Uterus (tissue), 4 donors: ENCODE data around the gene SLC44A4. TPM values are rescaled to one million over a fixed set of nuclear protein-coding genes. Genes with fewer than 3 reads are reported as not detected.

Source experiments
- DNase-seq, 2 donors: peaks; one replicate each; pipeline ENCODE4 v3.0.0-alpha.2; 2019 to 2020
- H3K27ac ChIP-seq, 2 donors: fragments of 200-600 bp; sonication (generic); 1 replicate in 1 of 2; 2 replicates in 1 of 2; pipeline ENCODE4 v1.5.1; 2016 to 2018
- H3K27me3 ChIP-seq, 2 donors: fragments of 200-600 bp; sonication (generic); one replicate each; pipeline ENCODE4 v1.5.1; 2018 to 2019; ENCODE audit warnings: control low read depth in 1 of 2
- H3K36me3 ChIP-seq, 2 donors: fragments of 200-600 bp; sonication (generic); one replicate each; pipeline ENCODE4 v1.5.1; 2019; ENCODE audit warnings: control low read depth in 1 of 2
- H3K4me1 ChIP-seq, 2 donors: fragments of 200-600 bp; sonication (generic); one replicate each; pipeline ENCODE4 v1.5.1; 2018 to 2019; ENCODE audit warnings: control low read depth in 1 of 2
- H3K4me3 ChIP-seq, 2 donors: fragments of 200-600 bp; sonication (generic); 1 replicate in 1 of 2; 2 replicates in 1 of 2; pipeline ENCODE4 v1.5.1; 2018 to 2019; ENCODE audit warnings: mild to moderate bottlenecking in 1 of 2
- H3K9me3 ChIP-seq, 2 donors: fragments of 200-600 bp; sonication (generic); one replicate each; pipeline ENCODE4 v1.5.1; 2019; ENCODE audit warnings: control low read depth in 1 of 2
- CTCF ChIP-seq, 4 experiments: fragments of 200-600 bp in 2 of 4; fragments of 450-650 bp in 2 of 4; sonication (generic) in 2 of 4; IDR thresholded peaks; one replicate each; pipeline ENCODE4 v1.5.1; 2016 to 2019; ENCODE audit warnings: antibody characterized with exemption in 4 of 4, mild to moderate bottlenecking in 2 of 4, moderate library complexity in 1 of 4
- POLR2A ChIP-seq, 2 donors: fragments of 450-650 bp; IDR thresholded peaks; one replicate each; pipeline ENCODE4 v1.6.1; 2016; ENCODE audit warnings: antibody characterized with exemption in 2 of 2, mild to moderate bottlenecking in 1 of 2, moderate library complexity in 1 of 2
- intact Hi-C: fragments of 100-400 bp; cut with DNase I; formaldehyde crosslinking; loops from one replicate; pipeline ENCODE4 v1.15.1; 2023; ENCODE audit warnings: low total_unique reads
- total RNA-seq, 4 donors: library from RNA; depleted of rRNA in 3 of 4; stranded (reverse); fragments of >200 nt in 3 of 4; gene quantifications; one replicate each; pipeline versions ENCODE4 v1.1.0 to v1.2.4, GENCODE V29; 2014 to 2023
- donor health status: DM: yes; HTN: yes; CAD: no.

Gene SLC44A4
- total RNA-seq, 4 donors from 2014 or later = 5.0 to 46.1 (median 5.8) TPM

- TF ChIP-seq CTCF (IDR thresholded peaks at IDR 0.05) (no peak), POLR2A (IDR thresholded peaks at IDR 0.05) (no peak)
- no peaks in the 10 kb centered on the region for H3K9me3 ChIP-seq
- peaks cover 0 to 13% of the 10 kb centered on the region in 2 donors for H3K4me1 ChIP-seq
- H3K27ac ChIP-seq = peak overlapping the region; percentile 91 to 96
- intact Hi-C loops = no loop called here
- no peaks in the 10 kb centered on the region for H3K27me3 ChIP-seq
- H3K36me3 ChIP-seq = no peaks in the 10 kb centered on the region
- peak overlapping the region; percentile 39 to 64 for H3K4me3 ChIP-seq
- peak in 1 of 2 donors; percentile 39 for DNase-seq
These were observed 22.2 kb upstream of the SLC44A4 start for GRCh38 chr6:31900917-31901414.

- Histone ChIP-seq H3K36me3 (no peaks in the 10 kb centered on the region), H3K27ac (no peak overlapping the region), H3K27me3 (no peaks in the 10 kb centered on the region), H3K9me3 (no peaks in the 10 kb centered on the region), H3K4me3 (no peak overlapping the region), H3K4me1 (peaks cover 0 to 13% of the 10 kb centered on the region in 2 donors)
- intact Hi-C loops = no loop called here
- TF ChIP-seq CTCF (IDR thresholded peaks at IDR 0.05) (no peak), POLR2A (IDR thresholded peaks at IDR 0.05) (no peak)
- DNase-seq = peak in 1 of 2 donors; percentile 31
These were observed 21.3 kb upstream of the SLC44A4 start for GRCh38 chr6:31899882-31900722.

DNA sequence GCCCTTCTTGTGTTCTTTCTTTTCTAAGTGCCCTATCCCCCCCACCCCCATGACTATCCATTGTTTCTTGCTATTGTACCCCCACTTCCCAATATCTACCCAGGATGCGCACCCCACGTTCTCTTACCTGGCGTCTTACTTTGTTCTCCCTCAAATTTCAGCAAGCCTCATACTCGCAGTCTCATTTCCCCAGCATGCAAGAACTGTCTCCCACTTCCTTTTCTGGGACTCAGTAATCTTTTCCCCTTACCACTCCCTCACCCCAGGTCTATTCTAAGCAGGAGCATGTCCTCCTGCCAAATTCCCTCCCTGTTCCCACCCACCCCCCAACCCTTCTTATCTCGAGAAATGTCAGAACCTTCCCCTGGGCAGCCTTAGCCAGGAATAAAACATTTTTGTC, 20.4 kb upstream of the SLC44A4 start:
- Histone ChIP-seq H3K27me3 (no peaks in the 10 kb centered on the region), H3K27ac (peak overlapping the region in 1 of 2 donors; percentile 97), H3K4me1 (peaks cover 0 to 13% of the 10 kb centered on the region in 2 donors), H3K36me3 (no peaks in the 10 kb centered on the region), H3K4me3 (no peak overlapping the region), H3K9me3 (no peaks in the 10 kb centered on the region)
- TF ChIP-seq CTCF (IDR thresholded peaks at IDR 0.05) = no peak
- TF ChIP-seq POLR2A (IDR thresholded peaks at IDR 0.05) = no peak
- no peak for DNase-seq
- intact Hi-C loops = no loop called here

DNA sequence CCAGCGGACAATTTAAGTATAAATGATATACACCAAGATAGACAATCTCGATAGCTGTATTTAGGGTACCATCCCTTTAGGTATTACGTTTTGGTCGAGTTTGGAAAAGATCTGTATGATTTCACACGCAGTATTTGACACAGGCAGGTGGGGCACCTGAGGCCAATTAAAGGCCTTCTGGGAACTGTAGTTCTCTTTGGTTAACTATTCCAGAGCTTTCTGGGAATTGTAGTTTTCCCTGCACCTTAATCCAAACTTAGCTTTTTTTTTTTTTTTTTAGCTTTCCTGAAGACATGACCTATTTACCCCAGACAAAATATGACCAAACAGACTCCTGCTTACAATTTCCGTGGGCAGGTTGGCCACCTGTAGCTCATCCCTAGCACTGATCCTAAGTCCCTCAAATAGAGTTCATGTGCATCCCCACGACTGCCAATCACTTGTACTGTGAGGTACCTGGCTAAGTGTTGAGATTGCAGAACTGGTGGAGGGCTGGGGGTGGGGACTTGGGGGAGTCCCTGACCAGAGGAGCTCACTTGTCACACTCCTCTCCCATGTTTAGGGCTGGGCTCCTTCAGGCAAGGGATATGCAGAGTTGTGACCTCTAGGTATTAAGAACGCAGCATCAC, 19.7 kb upstream of the SLC44A4 start:
- intact Hi-C loops = no loop called here
- H3K27me3 ChIP-seq = no peaks in the 10 kb centered on the region
- no peak for DNase-seq
- H3K36me3 ChIP-seq = no peaks in the 10 kb centered on the region
- peak overlapping the region; percentile 63 to 94 for H3K4me3 ChIP-seq
- H3K4me1 ChIP-seq = peaks cover 0 to 13% of the 10 kb centered on the region in 2 donors
- H3K9me3 ChIP-seq = no peaks in the 10 kb centered on the region
- peak overlapping the region; percentile 84 to 97 for H3K27ac ChIP-seq
- TF ChIP-seq POLR2A (IDR thresholded peaks at IDR 0.05) (peak in 1 of 2 donors; percentile 36), CTCF (IDR thresholded peaks at IDR 0.05) (peak in 1 of 4 experiments; percentile 9)
